K562 (cell line): Measurements from ENCODE around the gene PTPRR. TPM values are rescaled to one million over a fixed set of nuclear protein-coding genes. Genes with fewer than 3 reads are reported as not detected.

Experiments used
- ATAC-seq: fragments of 200-7000 bp; cut with Tn5 transposase; 3 replicates; pipeline ENCODE4 v1.9.1; 2020; ENCODE audit warnings: moderate library complexity
- BruUV-seq: library from RNA; stranded (reverse); fragments of 400-500 nt; replicated peaks from 2 replicates; lab custom pipeline; 2021; lab: Mats Ljungman, UMichigan
- CTCF ChIA-PET: fragments of 300-600 bp; formaldehyde crosslinking; extraction: SDS; loops from one replicate; lab custom pipeline; 2021; ENCODE audit warnings: low intra/inter-chr PET ratio; lab: Yijun Ruan, JAX
- POLR2A ChIA-PET: fragments of 300-600, 350-650 bp; sonication (Branson Sonifier 250); formaldehyde crosslinking; extraction: SDS; loops from one replicate; lab custom pipeline; 2021; ENCODE audit warnings: antibody characterized with exemption, inconsistent platforms; lab: Yijun Ruan, JAX
- DNase-seq, 4 experiments: peaks; one replicate each; pipeline versions ENCODE4 v3.0.0 to v3.0.0-alpha.2; 2011 to 2018; ENCODE audit warnings: low spot score in 3 of 4, mixed read lengths in 3 of 4; ENCODE audit errors: extremely low read depth in 1 of 4
- FAIRE-seq: peaks from 2 replicates; lab custom pipeline; 2011; peaks lifted over from hg19 to GRCh38; lab: Jason Lieb, UNC
- H2AFZ ChIP-seq: 2 replicates; pipeline ENCODE4 v1.6.0; 2011; ENCODE audit warnings: low read depth, low read length, control low read depth, inconsistent platforms
- H3K27ac ChIP-seq: fragments of 200-600 bp; 3 replicates; pipeline ENCODE4 v1.8.0; 2011; ENCODE audit warnings: low read depth, mild to moderate bottlenecking, control low read depth, inconsistent platforms, low read length, moderate library complexity, mixed read lengths; ENCODE audit errors: extremely low read depth
- H3K27me3 ChIP-seq, 2 experiments: fragments of 300-600 bp in 1 of 2; 2 replicates in 1 of 2; 3 replicates in 1 of 2; pipeline versions ENCODE4 v1.6.0 to v1.8.0; 2011; ENCODE audit warnings: inconsistent platforms in 2 of 2, low read length in 2 of 2, mild to moderate bottlenecking in 1 of 2, mixed read lengths in 1 of 2, moderate library complexity in 1 of 2; ENCODE audit not compliant: control insufficient read depth in 2 of 2, insufficient read depth in 2 of 2
- H3K36me3 ChIP-seq: fragments of 300-600 bp; 3 replicates; pipeline ENCODE4 v1.8.0; 2011; ENCODE audit warnings: mild to moderate bottlenecking, low read length, inconsistent platforms; ENCODE audit not compliant: control insufficient read depth, insufficient read depth
- H3K4me1 ChIP-seq, 2 experiments: fragments of 200-600 bp in 1 of 2; replicated peaks in 1 of 2; 2 replicates in 1 of 2; 3 replicates in 1 of 2; pipeline versions ENCODE4 v1.5.1 to v1.8.0; 2011; ENCODE audit warnings: inconsistent platforms in 2 of 2, low read length in 2 of 2, mild to moderate bottlenecking in 1 of 2, mixed read lengths in 1 of 2, moderate library complexity in 1 of 2; ENCODE audit not compliant: control insufficient read depth in 2 of 2, insufficient read depth in 2 of 2
- H3K4me2 ChIP-seq: 2 replicates; pipeline ENCODE4 v1.6.1; 2011; ENCODE audit warnings: low read length, control low read depth, inconsistent platforms, mixed read lengths; ENCODE audit not compliant: insufficient read depth
- H3K4me3 ChIP-seq: fragments of 200-600 bp; sonication (generic), shearing (Covaris generic); 2 replicates; pipeline ENCODE4 v1.5.1; 2016; ENCODE audit warnings: control low read depth, inconsistent platforms
- H3K79me2 ChIP-seq: fragments of 200-600 bp; 3 replicates; pipeline ENCODE4 v1.8.0; 2011; ENCODE audit warnings: low read length, inconsistent platforms; ENCODE audit not compliant: control insufficient read depth, insufficient read depth
- H3K9ac ChIP-seq, 2 experiments: 2 replicates each; pipeline versions ENCODE4 v1.6.0 to v1.6.1; 2011; ENCODE audit warnings: low read depth in 2 of 2, low read length in 2 of 2, control low read depth in 1 of 2, inconsistent platforms in 1 of 2, mild to moderate bottlenecking in 1 of 2, mixed read lengths in 1 of 2; ENCODE audit not compliant: insufficient read depth in 1 of 2
- H3K9me1 ChIP-seq: one replicate; pipeline ENCODE4 v1.6.0; 2011; ENCODE audit warnings: inconsistent platforms, mild to moderate bottlenecking, low read length, moderate library complexity; ENCODE audit not compliant: control insufficient read depth, insufficient read depth
- H3K9me3 ChIP-seq: replicated peaks from 2 replicates; pipeline ENCODE4 v1.5.1; 2011; ENCODE audit warnings: low read depth, low read length, inconsistent platforms; ENCODE audit not compliant: control insufficient read depth, insufficient read depth
- H4K20me1 ChIP-seq: replicated peaks from 2 replicates; pipeline ENCODE4 v1.6.1; 2011; ENCODE audit warnings: low read length, inconsistent platforms, mixed read lengths; ENCODE audit not compliant: control insufficient read depth, insufficient read depth
- ARHGAP35 ChIP-seq: fragments of 450-650 bp; IDR thresholded peaks from 2 replicates; pipeline ENCODE4 v1.6.1; 2018; ENCODE audit not compliant: partially characterized antibody
- BCOR ChIP-seq: fragments of 450-650 bp; IDR thresholded peaks from 2 replicates; pipeline ENCODE4 v1.6.1; 2016
- DACH1 ChIP-seq: fragments of 450-650 bp; IDR thresholded peaks from 2 replicates; pipeline ENCODE4 v1.6.1; 2018; ENCODE audit not compliant: partially characterized antibody
- ETV1 ChIP-seq: fragments of 450-650 bp; conservative IDR thresholded peaks from 2 replicates; pipeline ENCODE4 v1.6.1; 2016; ENCODE audit warnings: missing genetic modification characterization, control low read depth, low read depth, missing compliant biosample characterization
- FOXA3 ChIP-seq, 2 experiments: fragments of 450-650 bp in 1 of 2; sonication (generic) in 1 of 2; formaldehyde crosslinking; IDR thresholded peaks in 1 of 2; conservative IDR thresholded peaks in 1 of 2; 2 replicates each; pipeline versions ENCODE4 v1.4.0 to v1.8.0; 2020 to 2022; ENCODE audit warnings: mild to moderate bottlenecking in 2 of 2, missing genetic modification reagents in 1 of 2
- GTF2F1 ChIP-seq: IDR thresholded peaks from 2 replicates; pipeline ENCODE4 v1.6.1; 2011; ENCODE audit warnings: low read depth, low read length, improper control_type of control experiment
- HNRNPLL ChIP-seq: fragments of 200-400 bp; formaldehyde crosslinking; IDR thresholded peaks from 2 replicates; pipeline ENCODE4 v1.6.1; 2017; ENCODE audit warnings: low read length, low read depth, mild to moderate bottlenecking; ENCODE audit not compliant: poor library complexity, severe bottlenecking
- ILF3 ChIP-seq: fragments of 450-650 bp; IDR thresholded peaks from 2 replicates; pipeline ENCODE4 v1.6.1; 2018; ENCODE audit warnings: antibody characterized with exemption, mild to moderate bottlenecking, moderate library complexity, borderline replicate concordance
- KDM5B ChIP-seq: fragments of 200-600 bp; sonication (generic); IDR thresholded peaks from 2 replicates; pipeline ENCODE4 v1.6.1; 2012; ENCODE audit warnings: low read depth, mild to moderate bottlenecking, moderate library complexity, low read length, control low read depth, inconsistent platforms; ENCODE audit not compliant: insufficient replicate concordance
- NR3C1 ChIP-seq: sonication (generic); formaldehyde crosslinking; IDR thresholded peaks from 2 replicates; pipeline ENCODE4 v1.8.1; 2022; ENCODE audit warnings: missing genetic modification reagents
- REST ChIP-seq, 2 experiments: fragments of 450-650 bp; formaldehyde crosslinking in 1 of 2; IDR thresholded peaks; 2 replicates each; pipeline versions ENCODE4 v1.4.0 to v1.6.1; 2014 to 2020; ENCODE audit warnings: mild to moderate bottlenecking in 2 of 2, borderline replicate concordance in 1 of 2, low read depth in 1 of 2
- SAP30 ChIP-seq: fragments of 200-600 bp; sonication (generic); IDR thresholded peaks from 2 replicates; pipeline ENCODE4 v1.6.1; 2012; ENCODE audit warnings: borderline replicate concordance, low read depth, mild to moderate bottlenecking, moderate library complexity, low read length, control low read depth, inconsistent platforms; ENCODE audit not compliant: insufficient read depth, poor library complexity, severe bottlenecking
- ZNF785 ChIP-seq: fragments of 250-450 bp; sonication (Bioruptor Pico); IDR thresholded peaks from 2 replicates; pipeline ENCODE4 v1.4.0; 2020; ENCODE audit warnings: mild to moderate bottlenecking
- in situ Hi-C: fragments of 300-500 bp; cut with MboI; formaldehyde crosslinking; loops from 4 replicates; pipeline ENCODE4 v1.15.0; 2018; ENCODE audit warnings: inconsistent platforms, mixed read lengths
- intact Hi-C: fragments of 100-400 bp; cut with micrococcal nuclease; formaldehyde crosslinking; loops from 2 replicates; pipeline ENCODE4 v1.14.2; 2022
- polyA plus RNA-seq, 8 experiments: library from polyadenylated mRNA; depleted of rRNA in 4 of 8; stranded (reverse) in 5 of 8; unstranded in 3 of 8; fragments of >200 nt; fragmentation: Nextera tagmentation in 2 of 8; fragmentation: Illumina TruSeq in 1 of 8; extraction: Ambion mirVana in 2 of 8; extraction: Trizol in 1 of 8; gene quantifications; 2 replicates each; pipeline versions ENCODE4 v1.2.1 to v1.2.3, GENCODE V29; 2011 to 2014; ENCODE audit warnings: inconsistent platforms in 1 of 8, missing spikeins in 1 of 8
- total RNA-seq, 7 experiments: library from RNA; depleted of rRNA in 6 of 7; stranded (reverse); fragments of >200 nt in 6 of 7; fragmentation: Illumina TruSeq in 2 of 7; extraction: Trizol in 2 of 7; gene quantifications; 2 replicates each; pipeline versions ENCODE4 v1.2.1 to v1.2.3, GENCODE V29; 2011 to 2021; ENCODE audit warnings: low replicate concordance in 1 of 7

The PTPRR gene
- total and polyA plus RNA-seq, 9 of the 15 experiments (the other 6 are each of a cell fraction or from before 2014, with no cell fraction given), result 6.6 to 41.7 (median 12.3) TPM

DNA sequence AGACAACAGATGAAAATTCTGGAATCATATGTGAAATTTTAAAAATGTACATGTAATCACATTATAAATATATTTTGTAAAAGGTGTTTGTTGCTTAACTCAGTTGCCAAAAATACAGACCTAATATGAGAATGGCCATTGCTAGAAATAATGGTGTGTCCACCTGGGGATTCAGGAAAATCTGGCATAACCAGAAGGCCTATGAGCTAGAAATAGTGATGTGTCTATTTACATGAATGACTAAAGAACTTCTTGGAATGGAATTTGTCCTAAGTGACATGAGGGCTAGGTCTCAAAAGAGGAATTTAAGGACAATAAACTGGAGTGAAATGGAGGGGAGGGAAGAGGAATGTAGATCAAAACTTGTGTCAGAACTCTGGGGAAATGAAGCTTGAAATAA lies 126.4 kb downstream of the PTPRR start:
- FAIRE-seq, result no peak
- no peak overlapping the region for H3K27ac ChIP-seq
- no peak for TF ChIP-seq ZNF785 (CRISPR knock-in tag)
- TF ChIP-seq ETV1 (tag), result no peak
- TF ChIP-seq DACH1, result no peak
- TF ChIP-seq SAP30, result no peak
- TF ChIP-seq FOXA3 (CRISPR knock-in tag; conservative IDR thresholded peaks at IDR 0.05 in 1 of 2, IDR thresholded peaks at IDR 0.05 in 1 of 2), result no peak
- no peak for TF ChIP-seq REST (IDR thresholded peaks at IDR 0.05; ENCODE audit: borderline replicate concordance)
- no peak for TF ChIP-seq REST (CRISPR knock-in tag; IDR thresholded peaks at IDR 0.05; ENCODE audit: low read depth)
- TF ChIP-seq BCOR, result no peak
- TF ChIP-seq GTF2F1, result no peak
- TF ChIP-seq NR3C1 (CRISPR knock-in tag), result no peak
- TF ChIP-seq KDM5B, result no peak
- no peak for TF ChIP-seq ARHGAP35
- no peak for TF ChIP-seq HNRNPLL
- TF ChIP-seq ILF3, result no peak

More for the DNA sequence above, 126.4 kb downstream of the PTPRR start:
- intact Hi-C loops, result no loop called here
- Histone ChIP-seq H3K4me1 (no peaks in the 10 kb centered on the region), H3K4me3 (no peak overlapping the region), H3K9ac (no peak overlapping the region), H3K27me3 (no peaks in the 10 kb centered on the region; a peak in 1 of 5 replicates), H3K36me3 (no peaks in the 10 kb centered on the region), H4K20me1 (no peaks in the 10 kb centered on the region), H3K9me1 (no peaks in the 10 kb centered on the region), H3K4me2 (no peak overlapping the region), H2AFZ (no peak overlapping the region), H3K79me2 (no peaks in the 10 kb centered on the region), H3K9me3 (no peaks in the 10 kb centered on the region)
- BruUV-seq, result no TSS peak
- CTCF ChIA-PET, result no interaction called here
- in situ Hi-C loops, result no loop called here
- ATAC-seq, result no peak
- DNase-seq, result no peak
- POLR2A ChIA-PET, result interaction anchor here (1.0 kb wide), 1 partner anchor 194 kb away, joined by 4 read pairs; no protein-coding TSS in a partner anchor
